Ovary (tissue), 9 donors: ENCODE measurements around the gene MRPS10. TPM values are rescaled to one million over a fixed set of nuclear protein-coding genes. Genes with fewer than 3 reads are reported as not detected.

Experiments used
- DNase-seq, 5 donors: peaks; one replicate each; pipeline ENCODE4 v3.0.0-alpha.2; 2019 to 2020
- H3K27ac ChIP-seq, 2 donors: fragments of 200-600 bp; one replicate each; pipeline versions ENCODE4 v1.5.1 to v1.8.0; 2019 to 2022
- H3K27me3 ChIP-seq: fragments of 200-600 bp; one replicate; pipeline ENCODE4 v1.8.0; 2022
- H3K36me3 ChIP-seq: fragments of 200-600 bp; sonication (generic); one replicate; pipeline ENCODE4 v1.5.1; 2019
- H3K4me1 ChIP-seq: one replicate; pipeline ENCODE4 v1.8.1; 2013; ENCODE audit warnings: mild to moderate bottlenecking, moderate library complexity; ENCODE audit not compliant: insufficient read depth
- H3K4me3 ChIP-seq: fragments of 200-600 bp; sonication (generic); one replicate; pipeline ENCODE4 v1.5.1; 2017
- H3K9me3 ChIP-seq, 2 donors: fragments of 200-600 bp in 1 of 2; sonication (generic) in 1 of 2; one replicate each; pipeline versions ENCODE4 v1.5.1 to v1.8.1; 2013 to 2019; ENCODE audit warnings: mild to moderate bottlenecking in 1 of 2, moderate library complexity in 1 of 2
- EP300 ChIP-seq: sonication (generic); formaldehyde crosslinking; IDR thresholded peaks from one replicate; pipeline ENCODE4 v1.6.1; 2017; ENCODE audit warnings: antibody characterized with exemption
- POLR2A ChIP-seq: fragments of 450-650 bp; IDR thresholded peaks from one replicate; pipeline ENCODE4 v1.6.1; 2017; ENCODE audit warnings: antibody characterized with exemption, mild to moderate bottlenecking, moderate library complexity
- WGBS, 3 donors: extraction: QIAGEN DNeasy Blood & Tissue Kit in 1 of 3; methylation state at CpG; one replicate each; pipeline versions ENCODE4 v1.1.5 to v1.1.7; 2013 to 2017; 5-methylcytosine and 5-hydroxymethylcytosine counted together
- intact Hi-C, 4 donors: fragments of 100-400 bp; cut with DNase I; formaldehyde crosslinking; loops; one replicate each; pipeline versions ENCODE4 v1.11.0 to v1.15.1; 2022 to 2023
- polyA plus RNA-seq, 2 donors: library from polyadenylated mRNA; stranded (reverse); fragments of 200-250 nt in 1 of 2; fragments of 350-450 nt in 1 of 2; fragmentation: Illumina TruSeq in 1 of 2; extraction: RNeasy Lipid Tissue Mini Kit (QIAGEN cat#74804) in 1 of 2; gene quantifications; one replicate each; pipeline ENCODE4 v1.2.3, GENCODE V29; 2013 to 2014
- total RNA-seq, 7 donors: library from RNA; depleted of rRNA in 2 of 7; stranded (reverse); fragments of >200 nt in 2 of 7; fragmentation: NEBNext Ultra II Directional in 3 of 7; extraction: Animal tissue kit (Norgen Biotek cat#: 25700) in 3 of 7; gene quantifications; one replicate each; pipeline versions ENCODE4 v1.1.0 to v1.2.4, GENCODE V29; 2016 to 2023
- TF ChIP-seq, protein P1 (sequence below), 3 donors: fragments of 450-650 bp in 2 of 3; fragments of 200-600 bp in 1 of 3; IDR thresholded peaks; one replicate each; pipeline versions ENCODE4 v1.5.1 to v1.8.0; 2016 to 2022; ENCODE audit warnings: antibody characterized with exemption in 3 of 3, mild to moderate bottlenecking in 1 of 3
- donor health status: DM: no; HTN: no; CAD: no; lungs with moderate emphysema.
- donor health status: DM: no; HTN: no; CAD: no.
- donor health status: Bipolar disorder and iron deficiency.
- donor health status: DM: yes; HTN: yes; CAD: no.
- donor health status: DM: no; HTN: no; CAD: no.
- donor health status: DM: yes; HTN: yes; CAD: no.

Gene MRPS10
- total and polyA plus RNA-seq, 9 donors, result 14.9 to 37.3 (median 24.6) TPM

DNA sequence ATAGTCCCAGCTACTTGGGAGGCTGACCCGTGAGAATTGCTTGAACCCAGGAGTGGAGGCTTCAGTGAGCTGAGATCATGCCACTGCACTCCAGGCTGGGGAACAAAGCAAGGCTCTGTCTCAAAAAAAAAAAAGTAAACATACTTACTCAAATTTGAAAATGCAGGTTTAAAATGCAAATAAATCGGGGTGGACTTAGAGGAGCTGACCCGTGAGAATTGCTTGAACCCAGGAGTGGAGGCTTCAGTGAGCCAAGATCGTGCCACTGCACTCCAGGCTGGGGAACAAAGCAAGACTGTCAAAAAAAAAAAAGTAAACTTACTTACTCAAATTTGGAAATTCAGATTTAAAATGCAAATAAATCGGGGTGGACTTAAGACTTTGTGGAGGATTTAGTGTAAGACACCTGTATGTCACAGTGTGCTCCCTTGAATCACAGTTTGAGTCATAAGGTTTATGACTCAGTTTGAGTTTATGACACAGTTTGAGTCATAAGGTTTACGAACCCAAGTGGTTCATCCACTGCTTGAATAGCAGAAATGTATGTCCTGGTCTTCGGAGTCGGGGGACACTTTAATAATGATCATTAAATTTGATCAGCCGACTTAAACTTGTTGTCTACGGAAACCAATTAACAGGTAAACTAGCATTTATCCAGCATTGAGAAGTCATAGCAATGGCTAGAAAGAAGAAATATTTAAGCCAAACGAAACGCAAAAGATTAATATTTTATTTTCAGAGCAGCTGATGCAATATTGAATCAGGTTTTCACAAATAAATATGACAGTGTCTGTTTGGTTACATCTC, 6.8 kb upstream of the MRPS10 start:
- Histone ChIP-seq H3K27me3 (no peaks in the 10 kb centered on the region), H3K4me3 (no peak overlapping the region), H3K27ac (no peak overlapping the region), H3K36me3 (no peaks in the 10 kb centered on the region), H3K4me1 (no peaks in the 10 kb centered on the region), H3K9me3 (no peaks in the 10 kb centered on the region)
- WGBS, 3 donors, result 81 to 82% (median 81%) methylated on average over 12 of the region's 12 CpGs
- intact Hi-C loops, result no loop called here
- no peak for DNase-seq
- TF ChIP-seq, protein P1, sequence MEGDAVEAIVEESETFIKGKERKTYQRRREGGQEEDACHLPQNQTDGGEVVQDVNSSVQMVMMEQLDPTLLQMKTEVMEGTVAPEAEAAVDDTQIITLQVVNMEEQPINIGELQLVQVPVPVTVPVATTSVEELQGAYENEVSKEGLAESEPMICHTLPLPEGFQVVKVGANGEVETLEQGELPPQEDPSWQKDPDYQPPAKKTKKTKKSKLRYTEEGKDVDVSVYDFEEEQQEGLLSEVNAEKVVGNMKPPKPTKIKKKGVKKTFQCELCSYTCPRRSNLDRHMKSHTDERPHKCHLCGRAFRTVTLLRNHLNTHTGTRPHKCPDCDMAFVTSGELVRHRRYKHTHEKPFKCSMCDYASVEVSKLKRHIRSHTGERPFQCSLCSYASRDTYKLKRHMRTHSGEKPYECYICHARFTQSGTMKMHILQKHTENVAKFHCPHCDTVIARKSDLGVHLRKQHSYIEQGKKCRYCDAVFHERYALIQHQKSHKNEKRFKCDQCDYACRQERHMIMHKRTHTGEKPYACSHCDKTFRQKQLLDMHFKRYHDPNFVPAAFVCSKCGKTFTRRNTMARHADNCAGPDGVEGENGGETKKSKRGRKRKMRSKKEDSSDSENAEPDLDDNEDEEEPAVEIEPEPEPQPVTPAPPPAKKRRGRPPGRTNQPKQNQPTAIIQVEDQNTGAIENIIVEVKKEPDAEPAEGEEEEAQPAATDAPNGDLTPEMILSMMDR (IDR thresholded peaks at IDR 0.05), result no peak
- TF ChIP-seq EP300, result no peak
- TF ChIP-seq POLR2A, result no peak

DNA sequence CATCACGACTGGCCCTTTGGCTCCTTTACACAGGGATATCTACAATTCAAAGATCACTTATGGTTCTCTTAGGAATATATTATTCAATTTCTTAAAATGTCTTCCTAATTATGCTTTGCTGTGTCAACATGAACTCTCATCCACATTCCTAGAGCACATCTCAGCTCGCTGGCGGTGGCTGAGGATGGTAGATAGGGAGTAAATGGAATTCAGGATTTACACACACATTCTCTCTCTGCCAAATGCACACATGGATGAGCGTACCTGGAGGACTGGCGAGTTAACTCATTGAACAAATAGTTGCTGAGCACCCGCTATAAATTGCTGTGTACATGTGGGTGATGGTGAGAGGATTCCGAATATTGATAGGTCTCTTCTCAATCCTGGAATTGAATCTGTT, 4.8 kb upstream of the MRPS10 start:
- H3K9me3 ChIP-seq, result no peaks in the 10 kb centered on the region
- TF ChIP-seq EP300 (no peak), POLR2A (no peak)
- TF ChIP-seq, protein P1 (IDR thresholded peaks at IDR 0.05), result no peak
- H3K36me3 ChIP-seq, result no peaks in the 10 kb centered on the region
- no peak for DNase-seq
- H3K4me1 ChIP-seq, result no peaks in the 10 kb centered on the region
- no peak overlapping the region for H3K4me3 ChIP-seq
- intact Hi-C loops, result no loop called here
- no peaks in the 10 kb centered on the region for H3K27me3 ChIP-seq
- no peak overlapping the region for H3K27ac ChIP-seq
- 48 to 75% (median 59%) methylated on average over 7 of the region's 7 CpGs for WGBS, 3 donors

DNA sequence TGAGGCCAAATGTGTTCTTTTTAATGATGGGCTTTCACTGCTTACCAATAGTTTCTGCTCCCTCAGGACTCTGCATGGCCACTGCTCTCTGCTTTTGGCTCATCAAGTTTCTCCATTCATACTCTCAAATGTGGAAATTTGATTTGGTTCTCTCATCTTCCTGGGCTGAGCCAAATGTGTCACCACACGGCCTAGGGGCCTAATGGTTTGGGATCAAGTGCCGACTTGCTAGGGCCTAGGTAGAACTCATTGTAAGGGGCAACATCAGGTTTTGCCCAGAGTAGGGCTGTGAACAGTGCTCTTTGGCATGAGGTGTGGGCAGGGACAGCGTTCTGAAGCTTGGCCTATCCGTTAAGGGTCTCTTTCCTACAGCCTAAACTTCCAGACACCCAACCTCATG, 3.9 kb upstream of the MRPS10 start:
- H3K27me3 ChIP-seq, result no peaks in the 10 kb centered on the region
- no peak overlapping the region for H3K4me3 ChIP-seq
- no peak overlapping the region for H3K27ac ChIP-seq
- no peaks in the 10 kb centered on the region for H3K9me3 ChIP-seq
- no peak for DNase-seq
- TF ChIP-seq, protein P1 (IDR thresholded peaks at IDR 0.05), result no peak
- no peak for TF ChIP-seq EP300
- TF ChIP-seq POLR2A, result no peak
- H3K36me3 ChIP-seq, result no peaks in the 10 kb centered on the region
- intact Hi-C loops, result no loop called here
- H3K4me1 ChIP-seq, result peaks cover under 1% of the 10 kb centered on the region
- WGBS, 3 donors, result 81 to 91% (median 87%) methylated on average over 4 of the region's 4 CpGs

DNA sequence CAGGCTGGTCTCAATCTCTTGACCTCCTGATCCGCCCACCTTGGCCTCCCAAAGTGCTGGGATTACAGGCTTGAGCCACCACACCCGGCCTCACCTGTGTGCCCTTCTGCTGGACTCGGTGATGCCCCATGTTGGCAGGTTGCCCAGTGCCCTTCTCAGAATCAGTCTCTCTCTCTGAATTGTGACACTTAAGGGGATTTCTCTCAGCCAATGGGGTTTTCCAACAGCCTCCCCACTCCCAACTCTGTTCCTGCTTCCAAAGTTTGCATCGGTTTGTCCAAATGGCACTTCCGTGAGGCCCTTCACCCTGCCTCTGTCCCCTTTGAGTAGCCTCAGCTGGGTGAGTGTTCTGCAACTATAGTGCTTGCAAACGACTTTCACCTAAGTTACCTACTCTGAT, 3.1 kb upstream of the MRPS10 start:
- no peak for DNase-seq
- TF ChIP-seq, protein P1 (IDR thresholded peaks at IDR 0.05), result no peak
- no peak for TF ChIP-seq EP300
- TF ChIP-seq POLR2A, result no peak
- Histone ChIP-seq H3K27ac (no peak overlapping the region), H3K4me3 (no peak overlapping the region), H3K36me3 (no peaks in the 10 kb centered on the region), H3K4me1 (peaks cover 5% of the 10 kb centered on the region), H3K9me3 (no peaks in the 10 kb centered on the region), H3K27me3 (no peaks in the 10 kb centered on the region)
- intact Hi-C loops, result no loop called here
- 69 to 72% (median 71%) methylated on average over 6 of the region's 6 CpGs for WGBS, 3 donors
